WI38 (cell line): ENCODE data around the gene DCAF4L1.

Experiments
- H3K4me3 ChIP-seq: 2 replicates; pipeline ENCODE4 v1.5.1; 2011; ENCODE audit warnings: low read depth, mild to moderate bottlenecking, control low read depth, low read length
- CTCF ChIP-seq: IDR thresholded peaks from 2 replicates; pipeline ENCODE4 v1.5.1; 2012; ENCODE audit warnings: low read depth, mild to moderate bottlenecking, control low read depth, low read length

The DCAF4L1 gene

DNA sequence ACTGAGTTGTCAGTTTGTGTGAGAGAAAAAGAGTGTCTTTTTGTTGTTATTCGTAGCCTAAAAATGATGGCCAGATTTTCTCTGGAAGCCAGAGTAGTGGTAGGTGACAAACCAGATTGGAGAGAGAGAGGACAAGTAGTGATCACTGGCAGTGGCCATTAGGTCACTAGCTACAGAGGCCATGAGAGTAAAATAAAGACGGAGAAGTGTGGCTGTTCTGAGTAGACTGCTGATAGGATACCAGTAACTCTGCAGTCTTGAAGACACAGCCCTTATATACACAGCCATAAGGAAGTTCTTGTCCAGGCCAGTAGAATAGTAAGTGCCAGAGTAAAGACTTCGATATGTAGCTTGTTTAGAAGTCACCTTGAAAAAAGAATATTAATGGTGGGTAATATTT lies 16.5 kb downstream of the DCAF4L1 start:
- no peak for TF ChIP-seq CTCF
- no peak overlapping the region for H3K4me3 ChIP-seq

GRCh38 chr4:41999321-41999720 lies 17.8 kb downstream of the DCAF4L1 start:
- no peak for TF ChIP-seq CTCF
- H3K4me3 ChIP-seq = no peak overlapping the region

GRCh38 chr4:42008011-42008786 lies 26.6 kb downstream of the DCAF4L1 start:
- H3K4me3 ChIP-seq = no peak overlapping the region
- TF ChIP-seq CTCF = no peak

- TF ChIP-seq CTCF = no peak
- no peak overlapping the region for H3K4me3 ChIP-seq
Measured at GRCh38 chr4:42015438-42015837, 33.9 kb downstream of the DCAF4L1 start.

DNA sequence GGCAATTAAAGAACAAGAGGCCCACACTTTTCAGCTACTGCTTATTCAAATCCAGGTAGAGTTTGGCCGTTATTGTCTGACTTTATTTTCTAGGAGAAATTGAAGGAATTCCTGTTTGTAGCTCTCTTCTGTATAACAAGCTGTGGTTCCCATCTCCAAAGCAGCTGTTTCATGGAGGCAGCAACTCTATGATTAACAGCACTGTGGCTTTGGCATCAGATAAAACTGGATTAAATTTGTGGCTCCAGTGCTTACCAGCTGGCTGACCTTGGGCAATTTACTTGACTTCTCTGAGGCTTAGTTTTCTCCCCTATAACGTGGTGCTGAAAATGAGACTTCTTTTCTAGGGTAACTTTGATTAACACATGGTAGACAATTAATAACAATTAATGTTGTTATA lies 36.9 kb downstream of the DCAF4L1 start:
- H3K4me3 ChIP-seq = no peak overlapping the region
- no peak for TF ChIP-seq CTCF
